Suprapubic skin (tissue), 3 donors: ENCODE measurements around the gene PTAFR.

Experiments
- CTCF ChIP-seq, 2 donors: fragments of 200-600 bp in 1 of 2; fragments of 450-650 bp in 1 of 2; sonication (generic) in 1 of 2; IDR thresholded peaks; one replicate each; pipeline ENCODE4 v1.5.1; 2016 to 2019; ENCODE audit warnings: antibody characterized with exemption in 2 of 2, mild to moderate bottlenecking in 1 of 2, moderate library complexity in 1 of 2
- EP300 ChIP-seq: sonication (generic); formaldehyde crosslinking; IDR thresholded peaks from one replicate; pipeline ENCODE4 v1.6.1; 2017; ENCODE audit warnings: antibody characterized with exemption

- no peak for TF ChIP-seq CTCF (IDR thresholded peaks at IDR 0.05)
- TF ChIP-seq EP300 = no peak
Observed at GRCh38 chr1:28113242-28113572, 63.3 kb downstream of the PTAFR start.
